Heart right ventricle (tissue), 16 donors: Measurements from ENCODE around the gene CRNN. TPM values are rescaled to one million over a fixed set of nuclear protein-coding genes. Genes with fewer than 3 reads are reported as not detected.

Experiments
- ATAC-seq, 8 donors: fragments of 200-7000 bp; cut with Tn5 transposase; one replicate each; pipeline ENCODE4 v1.9.1; 2020; ENCODE audit warnings: mild to moderate bottlenecking in 8 of 8, moderate library complexity in 8 of 8, moderate number of reproducible peaks in 1 of 8
- DNase-seq, 2 donors: peaks; one replicate each; pipeline ENCODE4 v3.0.0-alpha.2; 2020
- H3K27ac ChIP-seq, 10 donors: fragments of 200-600 bp; sonication (generic) in 2 of 10; one replicate each; pipeline versions ENCODE4 v1.5.0 to v1.8.0; 2020 to 2022; ENCODE audit warnings: mild to moderate bottlenecking in 3 of 10
- H3K27me3 ChIP-seq, 7 donors: fragments of 200-600 bp; one replicate each; pipeline ENCODE4 v1.8.0; 2021 to 2022; ENCODE audit warnings: mild to moderate bottlenecking in 2 of 7
- H3K36me3 ChIP-seq, 9 donors: fragments of 200-600 bp; sonication (generic) in 1 of 9; one replicate each; pipeline versions ENCODE4 v1.5.0 to v1.8.0; 2020 to 2022; ENCODE audit warnings: mild to moderate bottlenecking in 2 of 9
- H3K4me1 ChIP-seq, 9 donors: fragments of 200-600 bp; sonication (generic) in 1 of 9; one replicate each; pipeline versions ENCODE4 v1.5.0 to v1.8.0; 2020 to 2022; ENCODE audit warnings: mild to moderate bottlenecking in 4 of 9
- H3K4me3 ChIP-seq, 10 donors: fragments of 200-600 bp; sonication (generic) in 2 of 10; one replicate each; pipeline versions ENCODE4 v1.5.0 to v1.8.0; 2020 to 2022; ENCODE audit warnings: mild to moderate bottlenecking in 7 of 10, moderate library complexity in 2 of 10
- H3K9me3 ChIP-seq, 11 donors: fragments of 200-600 bp in 10 of 11; sonication (generic) in 2 of 11; one replicate each; pipeline versions ENCODE4 v1.5.0 to v1.8.0; 2013 to 2022; ENCODE audit warnings: mild to moderate bottlenecking in 2 of 11, control low read depth in 1 of 11, moderate library complexity in 1 of 11
- CTCF ChIP-seq, 9 donors: fragments of 200-600 bp; sonication (generic) in 2 of 9; IDR thresholded peaks; one replicate each; pipeline versions ENCODE4 v1.5.0 to v1.8.0; 2021 to 2022; ENCODE audit warnings: antibody characterized with exemption in 9 of 9, mild to moderate bottlenecking in 5 of 9, moderate library complexity in 1 of 9
- WGBS, 2 donors: extraction: QIAGEN DNeasy Blood & Tissue Kit; methylation state at CpG; one replicate each; pipeline ENCODE4 v1.1.7; 2013; ENCODE audit warnings: inconsistent platforms in 1 of 2; 5-methylcytosine and 5-hydroxymethylcytosine counted together
- intact Hi-C, 10 donors: fragments of 100-400 bp; cut with DNase I; formaldehyde crosslinking; loops; one replicate each; pipeline versions ENCODE4 v1.11.1 to v1.14.2; 2022
- polyA plus RNA-seq, 2 donors: library from polyadenylated mRNA; stranded (reverse); fragments of 200-250 nt; gene quantifications; one replicate each; pipeline ENCODE4 v1.2.3, GENCODE V29; 2013
- total RNA-seq, 10 donors: library from RNA; stranded (reverse); fragmentation: NEBNext Ultra II Directional in 3 of 10; extraction: Animal tissue kit (Norgen Biotek cat#: 25700) in 3 of 10; gene quantifications; one replicate each; pipeline versions ENCODE4 v1.2.1 to v1.2.4, GENCODE V29; 2021 to 2023
- donor health status: Arrhythmogenic right ventricular cardiomyopathy.
- donor health status: ischemic (EF 13 %, LVEDD 7.1; RV severe dilation, severe dysfunction).
- donor health status: healthy with polysubstance abuse.
- donor health status: DM: no; HTN: yes; CAD: no.
- donor health status: DM: no; HTN: no; CAD: no.
- donor health status: ischemic (EF 25% LVEDD 6.9; RV normal size, moderate dysfunction).
- donor health status: ischemic (EF 25% LVEDD 5.7; RV mildly dilated, moderate dysfunction).
- donor health status: healthy.
- donor health status: DM: yes; HTN: yes; CAD: no.
- donor health status: Ischemic cardiomyopathy.
- donor health status: ischemic (EF 35%, LVEDD 5.7; RV mildly dilated, moderate dysfunction).
- donor health status: nonischemic (EF 11% LVEDD 7.7; RV severe dilation, severe dysfunction).
- donor health status: DM: yes; HTN: yes; CAD: no.
- donor health status: PGD.
- donor health status: ischemic (EF 29% LVEDD 5.4; RV normal size, mild dysfunction).
- donor health status: nonischemic (EF 23%, LVEDD 6.1; RV moderate dilation, normal function).

Gene CRNN
- total and polyA plus RNA-seq, 12 donors: 0.62 TPM; not detected in 11

- peaks cover 0 to 20% (median 9%) of the 10 kb centered on the region in 7 donors for H3K27me3 ChIP-seq
- H3K4me3 ChIP-seq: no peak overlapping the region
- intact Hi-C loops: loop anchor here in 7 of 10 donors (5.0 to 10.0 kb wide), 6 partner anchors 88 to 390 kb away; no protein-coding TSS in a partner anchor
- WGBS, 2 donors: 36 to 46% methylated on average over 8 of the region's 8 CpGs
- ATAC-seq: peak in 6 of 8 donors; percentile 71 to 80 (median 76)
- no peaks in the 10 kb centered on the region for H3K36me3 ChIP-seq
- TF ChIP-seq CTCF (IDR thresholded peaks at IDR 0.05): peak in 1 of 9 donors; percentile 30
- peak; percentile 19 to 26 for DNase-seq
- H3K4me1 ChIP-seq: peaks cover 0 to 35% (median 13%) of the 10 kb centered on the region in 9 donors
- peak overlapping the region in 4 of 10 donors; percentile 30 to 56 (median 39) for H3K27ac ChIP-seq
- no peaks in the 10 kb centered on the region for H3K9me3 ChIP-seq
These were observed 28.2 kb upstream of the CRNN start for GRCh38 chr1:152442301-152442700.

GRCh38 chr1:152441756-152442155 lies 27.7 kb upstream of the CRNN start:
- Histone ChIP-seq H3K4me3 (no peak overlapping the region), H3K9me3 (no peaks in the 10 kb centered on the region), H3K36me3 (no peaks in the 10 kb centered on the region), H3K4me1 (peaks cover 0 to 35% (median 13%) of the 10 kb centered on the region in 9 donors), H3K27me3 (peaks cover 0 to 21% (median 14%) of the 10 kb centered on the region in 7 donors), H3K27ac (peak overlapping the region in 4 of 10 donors; percentile 31 to 56 (median 46))
- WGBS, 2 donors: 93 to 94% methylated on average over 2 of the region's 2 CpGs
- TF ChIP-seq CTCF (IDR thresholded peaks at IDR 0.05): no peak
- ATAC-seq (no peak), DNase-seq (no peak)
- intact Hi-C loops: loop anchor here in 8 of 10 donors (1.0 to 10.0 kb wide), 10 partner anchors 17 to 389 kb away; no protein-coding TSS in a partner anchor

GRCh38 chr1:152440635-152441471 lies 26.8 kb upstream of the CRNN start:
- intact Hi-C loops: loop anchor here in 8 of 10 donors (1.0 to 10.0 kb wide), 10 partner anchors 18 to 389 kb away; no protein-coding TSS in a partner anchor
- peak; percentile 55 to 73 for DNase-seq
- peak; percentile 73 to 92 (median 82) for ATAC-seq
- no peaks in the 10 kb centered on the region for H3K36me3 ChIP-seq
- H3K4me1 ChIP-seq: peaks cover 0 to 35% (median 13%) of the 10 kb centered on the region in 9 donors
- H3K27me3 ChIP-seq: peaks cover 0 to 29% (median 18%) of the 10 kb centered on the region in 7 donors
- H3K4me3 ChIP-seq: no peak overlapping the region
- WGBS, 2 donors: 35 to 38% methylated on average over 17 of the region's 17 CpGs
- no peaks in the 10 kb centered on the region for H3K9me3 ChIP-seq
- peak; percentile 62 to 90 (median 81) for TF ChIP-seq CTCF (IDR thresholded peaks at IDR 0.05)
- H3K27ac ChIP-seq: peak overlapping the region in 1 of 10 donors; percentile 47

- intact Hi-C loops: no loop called here
- no peak for TF ChIP-seq CTCF (IDR thresholded peaks at IDR 0.05)
- Histone ChIP-seq H3K27me3 (peaks cover 0 to 32% (median 18%) of the 10 kb centered on the region in 7 donors), H3K4me1 (peaks cover 0 to 14% (median 3%) of the 10 kb centered on the region in 9 donors), H3K4me3 (no peak overlapping the region), H3K9me3 (no peaks in the 10 kb centered on the region), H3K27ac (no peak overlapping the region), H3K36me3 (no peaks in the 10 kb centered on the region)
- ATAC-seq (no peak), DNase-seq (no peak)
- WGBS, 2 donors: 49 to 68% methylated on average over 2 of the region's 2 CpGs
These were observed 22.8 kb upstream of the CRNN start for GRCh38 chr1:152436593-152437496.
